ENCODE measurements around the gene ANKRD11. TPM values are rescaled to one million over a fixed set of nuclear protein-coding genes. Genes with fewer than 3 reads are reported as not detected.

Gene ANKRD11
- total and polyA plus RNA-seq, 2 donors (not counting 3 experiments of a cell fraction or from before 2014, with no cell fraction given) = 55.8 to 191 TPM

DNA sequence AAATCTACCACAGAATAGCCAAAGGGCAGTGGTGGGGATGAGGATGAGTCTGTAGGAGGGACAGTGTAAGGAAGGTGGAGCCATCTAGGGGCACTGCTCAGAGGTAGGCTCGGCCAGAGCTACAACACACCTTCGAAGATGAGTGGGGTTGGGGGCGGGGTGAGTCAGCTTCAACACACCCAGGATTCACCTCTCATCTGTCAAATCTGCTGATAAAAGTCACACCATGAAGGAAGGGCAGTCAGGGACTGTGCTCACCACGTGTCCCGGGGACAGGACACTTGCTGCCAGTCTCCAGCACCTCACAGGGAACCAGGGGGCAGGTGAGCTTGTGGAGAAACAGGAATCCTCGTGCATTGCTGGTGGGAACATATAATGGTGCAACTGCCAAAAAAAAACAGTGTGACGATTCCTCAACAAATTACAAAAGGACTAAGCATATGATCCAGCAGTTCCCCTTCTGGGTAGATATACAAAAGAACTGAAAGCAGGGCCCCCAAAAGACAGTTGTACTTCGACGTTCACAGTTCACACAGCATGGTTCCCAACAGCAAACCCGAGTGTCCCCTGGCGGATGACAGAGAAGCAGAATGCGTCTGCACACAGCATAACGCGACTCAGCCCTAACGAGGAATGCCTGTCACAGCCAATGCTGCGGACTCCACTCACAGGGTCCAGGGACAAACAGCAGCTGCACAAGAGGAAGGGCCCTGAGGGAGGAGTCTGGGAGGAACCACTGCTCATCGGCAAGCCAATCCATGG is 133.1 kb downstream of the ANKRD11 start:
- TF ChIP-seq MYC (IDR thresholded peaks at IDR 0.05; ENCODE audit: low read depth, low read length) (no peak), FOS (IDR thresholded peaks at IDR 0.05; ENCODE audit: borderline replicate concordance, insufficient read depth, low read length) (no peak), EZH2 (IDR thresholded peaks at IDR 0.05; ENCODE audit: borderline replicate concordance, low read depth, low read length, severe bottlenecking) (no peak), POLR2AphosphoS5 (IDR thresholded peaks at IDR 0.05; ENCODE audit: insufficient read depth, low read depth, low read length) (no peak), POLR2A (IDR thresholded peaks at IDR 0.05; ENCODE audit: low read depth, low read length) (no peak), GATA2 (IDR thresholded peaks at IDR 0.05; ENCODE audit: insufficient read depth, insufficient read length, low read depth, low read length) (no peak), JUN (IDR thresholded peaks at IDR 0.05; ENCODE audit: borderline replicate concordance, insufficient read depth, insufficient read length, low read depth) (no peak)
- TF ChIP-seq, protein P1, sequence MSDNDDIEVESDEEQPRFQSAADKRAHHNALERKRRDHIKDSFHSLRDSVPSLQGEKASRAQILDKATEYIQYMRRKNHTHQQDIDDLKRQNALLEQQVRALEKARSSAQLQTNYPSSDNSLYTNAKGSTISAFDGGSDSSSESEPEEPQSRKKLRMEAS (IDR thresholded peaks at IDR 0.05; ENCODE audit: insufficient read depth, insufficient read length) = no peak
- TF ChIP-seq, protein P2, sequence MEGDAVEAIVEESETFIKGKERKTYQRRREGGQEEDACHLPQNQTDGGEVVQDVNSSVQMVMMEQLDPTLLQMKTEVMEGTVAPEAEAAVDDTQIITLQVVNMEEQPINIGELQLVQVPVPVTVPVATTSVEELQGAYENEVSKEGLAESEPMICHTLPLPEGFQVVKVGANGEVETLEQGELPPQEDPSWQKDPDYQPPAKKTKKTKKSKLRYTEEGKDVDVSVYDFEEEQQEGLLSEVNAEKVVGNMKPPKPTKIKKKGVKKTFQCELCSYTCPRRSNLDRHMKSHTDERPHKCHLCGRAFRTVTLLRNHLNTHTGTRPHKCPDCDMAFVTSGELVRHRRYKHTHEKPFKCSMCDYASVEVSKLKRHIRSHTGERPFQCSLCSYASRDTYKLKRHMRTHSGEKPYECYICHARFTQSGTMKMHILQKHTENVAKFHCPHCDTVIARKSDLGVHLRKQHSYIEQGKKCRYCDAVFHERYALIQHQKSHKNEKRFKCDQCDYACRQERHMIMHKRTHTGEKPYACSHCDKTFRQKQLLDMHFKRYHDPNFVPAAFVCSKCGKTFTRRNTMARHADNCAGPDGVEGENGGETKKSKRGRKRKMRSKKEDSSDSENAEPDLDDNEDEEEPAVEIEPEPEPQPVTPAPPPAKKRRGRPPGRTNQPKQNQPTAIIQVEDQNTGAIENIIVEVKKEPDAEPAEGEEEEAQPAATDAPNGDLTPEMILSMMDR (IDR thresholded peaks at IDR 0.05; ENCODE audit: extremely low read depth in 1 of 2, insufficient read depth in 1 of 2, low read depth in 1 of 2, low read length in 2 of 2) = no peak
- ChIA-PET CTCF (interaction anchor here (1.0 to 1.2 kb wide), 3 partner anchors 15 to 200 kb away, joined by 3 to 5 read pairs (median 4); no protein-coding TSS in a partner anchor), POLR2A (interaction anchor here (0.7 kb wide), 1 partner anchor 11 kb away, joined by 6 read pairs; no protein-coding TSS in a partner anchor)
- dilution Hi-C loops (cut with MboI; ENCODE audit: extremely low pct_ligation_motif_present, low sequenced_read_pairs) (no loop called here), intact Hi-C loops (cut with micrococcal nuclease) (no loop called here)
- H2AFZ ChIP-seq (ENCODE audit: low read depth, low read length) = no peak overlapping the region
- peaks cover 0 to 3% of the 10 kb centered on the region in 2 experiments for H3K36me3 ChIP-seq (ENCODE audit: control insufficient read depth in 2 of 2, extremely low read depth in 1 of 2, insufficient read depth in 2 of 2, low read length in 2 of 2)
- peaks cover 34% of the 10 kb centered on the region for H3K4me1 ChIP-seq (ENCODE audit: control insufficient read depth, extremely low read depth, insufficient read depth, low read length)
- no peaks in the 10 kb centered on the region for H3K9me3 ChIP-seq (replicated peaks; ENCODE audit: control insufficient read depth, insufficient read depth, low read length)
- no peak for FAIRE-seq
- H3K9me1 ChIP-seq (replicated peaks; ENCODE audit: control insufficient read depth, extremely low read depth, insufficient read depth, low read length) = no peaks in the 10 kb centered on the region
- H3K9ac ChIP-seq (replicated peaks; ENCODE audit: extremely low read depth, insufficient read depth, low read length) = no peak overlapping the region
- no peaks in the 10 kb centered on the region for H3K27me3 ChIP-seq (ENCODE audit: control insufficient read depth in 2 of 2, insufficient read depth in 2 of 2, low read length in 2 of 2)
- no peak overlapping the region for H3K4me3 ChIP-seq (replicated peaks in 1 of 3; ENCODE audit: insufficient read depth in 1 of 3, low read depth in 1 of 3, low read length in 3 of 3)
- H3K4me2 ChIP-seq (ENCODE audit: insufficient read depth, low read length) = no peak overlapping the region
- H4K20me1 ChIP-seq (replicated peaks; ENCODE audit: control insufficient read depth, extremely low read depth, insufficient read depth, low read length) = peaks cover 4% of the 10 kb centered on the region
- BruUV-seq (replicated peaks) = no TSS peak
- H3K79me2 ChIP-seq (ENCODE audit: control insufficient read depth, insufficient read depth, low read length) = peaks cover 98% of the 10 kb centered on the region
- no peak overlapping the region for H3K27ac ChIP-seq (ENCODE audit: insufficient read depth, low read depth, low read length)
- DNase-seq (ENCODE audit: low read depth, low spot score) = no peak
